Epithelial cell of proximal tubule (primary cell): ENCODE results near the gene VPS33B. TPM values are rescaled to one million over a fixed set of nuclear protein-coding genes. Genes with fewer than 3 reads are reported as not detected.

Experiments
- DNase-seq: peaks from one replicate; pipeline ENCODE4 v3.0.0-alpha.2; 2011; ENCODE audit warnings: low read depth
- H3K4me3 ChIP-seq: 2 replicates; pipeline ENCODE4 v1.5.1; 2011; ENCODE audit warnings: low read depth, mild to moderate bottlenecking, low read length
- CTCF ChIP-seq: conservative IDR thresholded peaks from 2 replicates; pipeline ENCODE4 v1.5.1; 2012; ENCODE audit warnings: low read depth, mild to moderate bottlenecking, low read length
- total RNA-seq: library from RNA; depleted of rRNA; stranded (reverse); fragments of >200 nt; gene quantifications from 2 replicates; pipeline ENCODE4 v1.2.3, GENCODE V29; 2015

The VPS33B gene
- total RNA-seq, 1 donor from 2014 or later, result 17.3 TPM

GRCh38 chr15:90957031-90957790 is 65.2 kb downstream of the VPS33B start:
- peak; percentile 3 for TF ChIP-seq CTCF
- DNase-seq, result no peak
- peak overlapping the region; percentile 84 for H3K4me3 ChIP-seq

- no peak for DNase-seq
- H3K4me3 ChIP-seq, result peak overlapping the region; percentile 84
- TF ChIP-seq CTCF, result peak; percentile 95
Measured at GRCh38 chr15:90956274-90957030, 65.9 kb downstream of the VPS33B start.

- no peak for DNase-seq
- peak overlapping the region; percentile 84 for H3K4me3 ChIP-seq
- no peak for TF ChIP-seq CTCF
Measured at GRCh38 chr15:90955624-90956273, 66.6 kb downstream of the VPS33B start.

GRCh38 chr15:90954712-90955623 is 67.4 kb downstream of the VPS33B start, which contains the start of gene RCCD1:
Gene RCCD1, plus strand, starts transcription at chr15:90954884. Its CDS starts 1,851 bp downstream, at chr15:90956735.
- peak within 1 kb of the TSS; percentile 84 for H3K4me3 ChIP-seq
- DNase-seq, result no peak
- no peak for TF ChIP-seq CTCF

- H3K4me3 ChIP-seq, result peak overlapping the region; percentile 84
- no peak for TF ChIP-seq CTCF
- no peak for DNase-seq
Measured at GRCh38 chr15:90953947-90954711, 68.3 kb downstream of the VPS33B start.
